Chondrocyte (in vitro differentiated cells): ENCODE data around the gene SLC25A42. TPM values are rescaled to one million over a fixed set of nuclear protein-coding genes. Genes with fewer than 3 reads are reported as not detected.

Experiments used
- DNase-seq: peaks from one replicate; pipeline ENCODE4 v3.0.0; 2021; ENCODE audit warnings: mixed read lengths, low spot score
- H3K27ac Mint-ChIP-seq: one replicate; pipeline ENCODE4 v1.8.0; 2021; ENCODE audit warnings: mild to moderate bottlenecking, moderate library complexity, mixed read lengths; ENCODE audit not compliant: unreplicated experiment
- H3K27me3 Mint-ChIP-seq: 2 replicates; pipeline ENCODE4 v1.8.0; 2021; ENCODE audit warnings: low read depth, mixed read lengths
- H3K36me3 Mint-ChIP-seq: 2 replicates; pipeline ENCODE4 v1.8.0; 2021; ENCODE audit warnings: low read depth, mixed read lengths
- H3K4me1 Mint-ChIP-seq: 2 replicates; pipeline ENCODE4 v1.8.0; 2021; ENCODE audit warnings: low read depth, mild to moderate bottlenecking, mixed read lengths
- H3K4me3 Mint-ChIP-seq: one replicate; pipeline ENCODE4 v1.8.0; 2021; ENCODE audit warnings: mild to moderate bottlenecking, moderate library complexity, mixed read lengths; ENCODE audit not compliant: unreplicated experiment
- H3K9me3 Mint-ChIP-seq: 2 replicates; pipeline ENCODE4 v1.8.0; 2021; ENCODE audit warnings: low read depth, mixed read lengths
- CTCF ChIP-seq: fragments of 200-600 bp; sonication (generic); IDR thresholded peaks from 2 replicates; pipeline ENCODE4 v1.5.0; 2021; ENCODE audit warnings: antibody characterized with exemption, mild to moderate bottlenecking, moderate library complexity
- total RNA-seq: library from RNA; stranded (reverse); gene quantifications from 3 replicates; pipeline ENCODE4 v1.2.1, GENCODE V29; 2021

The SLC25A42 gene
- total RNA-seq, 1 donor from 2014 or later, result 8.9 TPM

- Mint-ChIP-seq H3K27ac (peak overlapping the region; percentile 95), H3K4me1 (peaks cover 27% of the 10 kb centered on the region), H3K36me3 (peaks cover 4% of the 10 kb centered on the region), H3K4me3 (peak overlapping the region; percentile 83), H3K27me3 (no peaks in the 10 kb centered on the region), H3K9me3 (no peaks in the 10 kb centered on the region)
- TF ChIP-seq CTCF, result no peak
- DNase-seq, result no peak
Measured at GRCh38 chr19:19033176-19033425, 30.7 kb upstream of the SLC25A42 start.

GRCh38 chr19:19033426-19034203 is 30.2 kb upstream of the SLC25A42 start, which contains the start of the genes ARMC6 and SUGP2:
TSS of gene ARMC6 (plus strand) at chr19:19033603. CDS start at chr19:19034210, 607 bp downstream.
TSS of gene SUGP2 (minus strand) at chr19:19033517. CDS start at chr19:19031071, 2,446 bp downstream.
- Mint-ChIP-seq H3K4me3 (peak within 1 kb of the TSS; percentile 95), H3K27me3 (no peaks in the 10 kb centered on the region), H3K4me1 (peaks cover 27% of the 10 kb centered on the region), H3K36me3 (peaks cover 1% of the 10 kb centered on the region), H3K27ac (peak within 1 kb of the TSS; percentile 96), H3K9me3 (no peaks in the 10 kb centered on the region)
- DNase-seq, result peak; percentile 92
- TF ChIP-seq CTCF, result peak; percentile 8

GRCh38 chr19:19034204-19034624 is 29.6 kb upstream of the SLC25A42 start:
- H3K4me1 Mint-ChIP-seq, result peaks cover 27% of the 10 kb centered on the region
- H3K27ac Mint-ChIP-seq, result peak overlapping the region; percentile 96
- peaks cover 1% of the 10 kb centered on the region for H3K36me3 Mint-ChIP-seq
- no peaks in the 10 kb centered on the region for H3K9me3 Mint-ChIP-seq
- no peak for DNase-seq
- no peaks in the 10 kb centered on the region for H3K27me3 Mint-ChIP-seq
- H3K4me3 Mint-ChIP-seq, result peak overlapping the region; percentile 95
- TF ChIP-seq CTCF, result no peak

GRCh38 chr19:19039901-19040300 is 23.9 kb upstream of the SLC25A42 start:
- no peak for DNase-seq
- no peaks in the 10 kb centered on the region for H3K9me3 Mint-ChIP-seq
- no peak for TF ChIP-seq CTCF
- H3K4me3 Mint-ChIP-seq, result no peak overlapping the region
- H3K27me3 Mint-ChIP-seq, result no peaks in the 10 kb centered on the region
- peaks cover 4% of the 10 kb centered on the region for H3K36me3 Mint-ChIP-seq
- H3K4me1 Mint-ChIP-seq, result peaks cover 18% of the 10 kb centered on the region
- no peak overlapping the region for H3K27ac Mint-ChIP-seq

GRCh38 chr19:19040417-19040816 is 23.4 kb upstream of the SLC25A42 start:
- Mint-ChIP-seq H3K27ac (peak overlapping the region; percentile 88), H3K4me3 (no peak overlapping the region), H3K36me3 (peaks cover 8% of the 10 kb centered on the region), H3K9me3 (no peaks in the 10 kb centered on the region), H3K27me3 (no peaks in the 10 kb centered on the region), H3K4me1 (peaks cover 15% of the 10 kb centered on the region)
- no peak for TF ChIP-seq CTCF
- DNase-seq, result no peak
